ENCODE data around the gene ABCG1. TPM values are rescaled to one million over a fixed set of nuclear protein-coding genes. Genes with fewer than 3 reads are reported as not detected.

ABCG1 gene
- total and polyA plus RNA-seq, 2 of the 4 experiments (the other 2 are of a cell fraction), result 0.19 to 0.36 TPM

DNA sequence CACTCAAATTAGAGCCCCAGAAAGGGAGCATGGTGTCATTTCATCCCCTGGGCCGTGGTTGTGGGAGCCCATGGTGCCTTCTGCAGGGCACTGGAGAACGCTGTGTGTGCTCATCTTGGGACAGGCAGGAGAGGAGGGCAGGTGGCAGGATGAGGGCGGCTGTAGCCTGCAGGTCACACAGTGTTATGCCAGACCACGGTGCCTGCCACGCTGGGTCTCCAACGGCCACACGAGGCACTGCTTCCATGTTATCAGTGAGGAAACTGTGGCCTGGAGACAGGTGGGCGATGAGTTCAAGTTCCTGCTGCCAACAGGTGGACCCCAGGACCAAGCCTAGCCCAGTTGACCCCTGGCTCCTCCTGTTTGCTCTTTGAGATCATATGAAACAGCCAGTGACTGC, 21.0 kb downstream of the ABCG1 start:
- Histone ChIP-seq H3K14ac (replicated peaks; ENCODE audit: low read depth, low read length) (no peak overlapping the region), H2BK120ac (ENCODE audit: low read depth, low read length) (no peak overlapping the region), H3K27me3 (ENCODE audit: control insufficient read depth, insufficient read depth, low read length) (peaks cover 30% of the 10 kb centered on the region), H3K9me1 (ENCODE audit: insufficient read depth, low read length) (0 out of 2 replicates have a peak, but pooled peaks cover 2% of the 10 kb centered on the region), H2AFZ (replicated peaks; ENCODE audit: low read length, poor library complexity) (no peak overlapping the region), H3K36me3 (ENCODE audit: control insufficient read depth, insufficient read depth, low read length) (no peaks in the 10 kb centered on the region), H2AK5ac (ENCODE audit: low read depth, low read length) (no peak overlapping the region), H4K8ac (ENCODE audit: low read depth in 2 of 2, low read length in 2 of 2) (no peak overlapping the region), H3K27ac (ENCODE audit: insufficient read depth, low read length) (no peak overlapping the region), H3K9ac (ENCODE audit: low read depth, low read length) (no peak overlapping the region), H3K56ac (ENCODE audit: extremely low read depth, insufficient read depth, low read length) (no peak overlapping the region), H3K23ac (ENCODE audit: low read depth, low read length) (no peak overlapping the region), H4K20me1 (ENCODE audit: insufficient read depth, low read length) (no peaks in the 10 kb centered on the region; the same call in 1 of the 2 replicates), H3K18ac (ENCODE audit: low read depth, low read length) (no peak overlapping the region), H3K4me1 (ENCODE audit: control insufficient read depth, insufficient read depth, low read length) (peaks cover 6% of the 10 kb centered on the region; the same call in 1 of the 2 replicates), H3K4me2 (ENCODE audit: low read depth, low read length) (no peak overlapping the region), H3K9me3 (ENCODE audit: control insufficient read depth, insufficient read depth, low read length) (no peaks in the 10 kb centered on the region; the same call in 1 of the 2 replicates), H3K4me3 (ENCODE audit: insufficient read depth, low read depth, low read length) (no peak overlapping the region), H4K5ac (ENCODE audit: low read depth, low read length) (no peak overlapping the region), H4K91ac (ENCODE audit: insufficient read depth, low read depth, low read length) (no peak overlapping the region), H2AK9ac (replicated peaks; ENCODE audit: low read depth, low read length, poor library complexity) (no peak overlapping the region), H3K79me1 (ENCODE audit: low read depth in 1 of 2, low read length in 2 of 2) (no peaks in the 10 kb centered on the region), H2BK20ac (ENCODE audit: low read depth, low read length) (no peak overlapping the region), H2BK15ac (ENCODE audit: low read depth, low read length) (no peak overlapping the region), H3K4ac (ENCODE audit: low read depth, low read length) (no peak overlapping the region), H2BK5ac (ENCODE audit: low read depth, low read length, poor library complexity, severe bottlenecking) (no peak overlapping the region)
- DNase-seq, result no peak
- TF ChIP-seq, protein P1, sequence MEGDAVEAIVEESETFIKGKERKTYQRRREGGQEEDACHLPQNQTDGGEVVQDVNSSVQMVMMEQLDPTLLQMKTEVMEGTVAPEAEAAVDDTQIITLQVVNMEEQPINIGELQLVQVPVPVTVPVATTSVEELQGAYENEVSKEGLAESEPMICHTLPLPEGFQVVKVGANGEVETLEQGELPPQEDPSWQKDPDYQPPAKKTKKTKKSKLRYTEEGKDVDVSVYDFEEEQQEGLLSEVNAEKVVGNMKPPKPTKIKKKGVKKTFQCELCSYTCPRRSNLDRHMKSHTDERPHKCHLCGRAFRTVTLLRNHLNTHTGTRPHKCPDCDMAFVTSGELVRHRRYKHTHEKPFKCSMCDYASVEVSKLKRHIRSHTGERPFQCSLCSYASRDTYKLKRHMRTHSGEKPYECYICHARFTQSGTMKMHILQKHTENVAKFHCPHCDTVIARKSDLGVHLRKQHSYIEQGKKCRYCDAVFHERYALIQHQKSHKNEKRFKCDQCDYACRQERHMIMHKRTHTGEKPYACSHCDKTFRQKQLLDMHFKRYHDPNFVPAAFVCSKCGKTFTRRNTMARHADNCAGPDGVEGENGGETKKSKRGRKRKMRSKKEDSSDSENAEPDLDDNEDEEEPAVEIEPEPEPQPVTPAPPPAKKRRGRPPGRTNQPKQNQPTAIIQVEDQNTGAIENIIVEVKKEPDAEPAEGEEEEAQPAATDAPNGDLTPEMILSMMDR (conservative IDR thresholded peaks at IDR 0.05; ENCODE audit: low read depth, low read length), result no peak
- TF ChIP-seq, protein P2, sequence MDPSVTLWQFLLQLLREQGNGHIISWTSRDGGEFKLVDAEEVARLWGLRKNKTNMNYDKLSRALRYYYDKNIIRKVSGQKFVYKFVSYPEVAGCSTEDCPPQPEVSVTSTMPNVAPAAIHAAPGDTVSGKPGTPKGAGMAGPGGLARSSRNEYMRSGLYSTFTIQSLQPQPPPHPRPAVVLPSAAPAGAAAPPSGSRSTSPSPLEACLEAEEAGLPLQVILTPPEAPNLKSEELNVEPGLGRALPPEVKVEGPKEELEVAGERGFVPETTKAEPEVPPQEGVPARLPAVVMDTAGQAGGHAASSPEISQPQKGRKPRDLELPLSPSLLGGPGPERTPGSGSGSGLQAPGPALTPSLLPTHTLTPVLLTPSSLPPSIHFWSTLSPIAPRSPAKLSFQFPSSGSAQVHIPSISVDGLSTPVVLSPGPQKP (IDR thresholded peaks at IDR 0.05; ENCODE audit: borderline replicate concordance, low read depth, low read length), result no peak
- TF ChIP-seq FOS (IDR thresholded peaks at IDR 0.05; ENCODE audit: low read depth, low read length) (no peak), POLR2A (IDR thresholded peaks at IDR 0.05; ENCODE audit: low read depth, low read length) (no peak), BHLHE40 (IDR thresholded peaks at IDR 0.05; ENCODE audit: low read depth, low read length) (no peak), NFE2L2 (IDR thresholded peaks at IDR 0.05; ENCODE audit: low read depth, low read length) (no peak), CEBPB (IDR thresholded peaks at IDR 0.05; ENCODE audit: low read depth, low read length) (no peak), MAZ (IDR thresholded peaks at IDR 0.05; ENCODE audit: borderline replicate concordance, low read depth, low read length) (no peak), SMC3 (IDR thresholded peaks at IDR 0.05; ENCODE audit: low read depth, low read length) (no peak), MXI1 (IDR thresholded peaks at IDR 0.05; ENCODE audit: borderline replicate concordance, low read depth, low read length) (no peak), RFX5 (IDR thresholded peaks at IDR 0.05; ENCODE audit: low read depth, low read length) (no peak), MAFK (IDR thresholded peaks at IDR 0.05; ENCODE audit: low read depth, low read length) (no peak), CHD1 (IDR thresholded peaks at IDR 0.05; ENCODE audit: low read depth, low read length) (no peak)
- in situ Hi-C loops (cut with MboI; ENCODE audit: low sequenced_read_pairs) (no loop called here), intact Hi-C loops (cut with micrococcal nuclease) (no loop called here), dilution Hi-C loops (cut with HindIII; ENCODE audit: low sequenced_read_pairs, unreplicated experiment) (no loop called here)
- CTCF ChIA-PET, result no interaction called here
- no TSS peak for BruUV-seq (replicated peaks)
- POLR2A ChIA-PET (ENCODE audit: unreplicated experiment), result no interaction called here
- WGBS, 2 experiments (ENCODE audit: extremely low coverage in 2 of 2, insufficient read length in 1 of 2), result 80% methylated on average over 6 of the region's 8 CpGs; no CpG with 5 or more reads in 1 of the 2 experiments
- no peak for ATAC-seq (ENCODE audit: low read depth)
